Activated CD4-positive, CD25-positive, alpha-beta regulatory T cell treated with anti-CD3 and anti-CD28 coated beads, Interleukin-2, amount 50 U/mL, for 24 hours (primary cell): ENCODE data around the gene MARK1.

ENCODE experiments used
- ATAC-seq, 2 donors: fragments of 150-1000 bp; cut with Tn5 transposase; one replicate each; pipeline ENCODE4 v1.10.0; 2021; ENCODE audit warnings: mild to moderate bottlenecking in 1 of 2, moderate library complexity in 1 of 2

The MARK1 gene

DNA sequence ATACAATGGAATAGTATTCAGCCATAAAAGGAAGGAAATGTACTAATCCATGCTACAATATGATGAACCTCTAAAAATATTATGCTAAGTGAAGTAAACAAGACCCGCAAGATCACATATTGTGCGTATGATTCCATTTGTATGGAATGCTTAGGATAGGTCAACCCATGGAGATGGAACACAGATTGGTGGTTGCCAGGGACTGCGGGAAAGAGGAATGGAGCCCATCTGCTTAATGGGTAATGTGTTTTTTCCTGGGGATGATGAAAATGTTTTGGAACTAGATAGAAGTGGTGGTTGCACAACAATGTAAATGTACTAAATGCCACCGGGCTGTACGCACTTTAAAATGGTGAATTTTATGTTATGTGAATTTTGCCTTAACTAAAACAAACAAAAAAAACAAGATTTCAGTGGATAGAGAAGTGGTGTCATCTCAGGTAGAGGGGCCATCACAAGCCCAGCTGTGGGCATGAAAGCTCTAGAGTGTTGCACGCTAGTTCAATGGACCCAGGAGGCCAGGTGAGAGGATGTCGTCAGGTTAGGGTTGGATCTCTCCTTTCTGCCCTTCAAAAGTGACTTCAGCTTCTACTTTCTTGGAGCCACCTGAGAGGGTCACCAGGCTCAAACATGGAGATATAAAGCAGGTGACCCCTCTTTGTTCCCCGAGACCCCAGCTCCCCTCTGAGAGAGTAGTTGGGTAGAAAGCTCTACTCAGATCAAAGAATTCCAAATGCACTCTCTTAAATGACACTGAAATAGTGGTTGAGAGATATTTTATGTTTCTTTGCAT is 164.7 kb downstream of the MARK1 start:
- ATAC-seq: no peak

GRCh38 chr1:220694866-220695382 is 167.0 kb downstream of the MARK1 start:
- no peak for ATAC-seq

- ATAC-seq: no peak
Observed at GRCh38 chr1:220695426-220695825, 167.5 kb downstream of the MARK1 start.

DNA sequence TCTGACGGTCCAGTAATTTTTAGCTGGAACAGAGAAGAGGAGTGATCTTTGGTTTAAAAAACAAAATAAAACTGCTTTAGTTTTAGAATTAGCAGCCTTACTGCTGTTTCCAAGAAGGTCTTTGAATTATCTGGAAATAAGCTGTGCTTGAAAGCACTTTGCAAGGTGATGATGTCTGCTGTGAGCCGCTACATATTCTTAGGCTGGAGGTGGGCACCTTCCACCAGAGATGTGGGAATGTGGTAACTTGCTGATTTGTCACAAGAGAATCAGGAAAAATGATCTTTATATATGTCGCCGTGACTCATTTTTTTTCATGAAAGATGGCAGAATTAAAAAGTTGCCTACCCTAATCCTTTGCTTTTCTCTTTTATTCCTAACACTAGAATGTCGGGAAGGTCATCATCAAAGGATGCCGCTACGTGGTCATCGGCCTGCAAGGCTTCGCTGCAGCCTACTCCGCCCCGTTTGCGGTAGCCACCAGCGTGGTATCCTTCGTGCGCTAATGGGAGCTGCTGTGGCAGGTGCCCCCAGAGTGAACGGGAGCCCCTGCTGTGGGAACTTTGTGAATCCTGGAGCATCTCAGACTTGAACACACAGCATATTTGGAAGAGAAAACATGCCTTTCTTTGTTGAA is 168.4 kb downstream of the MARK1 start:
- no peak for ATAC-seq

DNA sequence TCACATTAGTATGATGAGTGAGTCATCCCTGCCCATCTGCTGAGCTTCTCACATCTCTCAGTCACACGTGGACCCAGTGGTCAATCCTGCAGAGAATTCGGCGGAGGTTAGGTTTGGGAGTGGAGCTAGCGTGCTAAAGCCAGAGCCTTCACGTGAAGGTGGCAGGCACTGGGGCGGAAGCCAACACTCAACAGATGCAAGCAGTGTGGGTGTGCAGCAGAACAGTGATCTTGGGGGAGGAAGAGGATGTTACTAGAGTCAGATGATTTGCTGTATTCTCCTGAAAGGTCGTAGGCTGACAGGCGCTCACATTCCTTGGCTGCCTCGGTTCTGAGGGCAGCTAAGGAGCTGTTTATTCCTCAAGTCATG is 168.9 kb downstream of the MARK1 start:
- no peak for ATAC-seq

DNA sequence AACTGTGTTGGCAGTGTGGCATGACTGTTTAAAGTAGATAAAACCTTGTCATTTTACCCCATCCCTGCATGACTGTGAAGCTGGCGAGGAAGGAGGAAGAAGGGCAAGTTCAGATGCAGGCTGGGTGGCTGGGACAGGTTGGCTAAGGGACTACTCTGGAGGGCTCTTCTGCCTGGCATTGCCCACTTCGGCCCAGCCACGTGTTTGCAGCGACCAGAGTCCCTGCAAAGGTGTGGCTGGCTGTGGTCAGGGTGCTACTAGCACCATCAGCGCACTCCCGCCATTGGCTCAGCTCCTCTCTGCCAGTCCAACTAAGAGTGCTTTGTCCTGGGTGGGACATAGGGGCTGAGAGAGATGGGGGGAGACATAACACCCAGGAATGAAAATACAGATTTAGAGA is 169.4 kb downstream of the MARK1 start:
- no peak for ATAC-seq

- ATAC-seq: no peak
Observed at GRCh38 chr1:220698607-220699016, 170.7 kb downstream of the MARK1 start.

DNA sequence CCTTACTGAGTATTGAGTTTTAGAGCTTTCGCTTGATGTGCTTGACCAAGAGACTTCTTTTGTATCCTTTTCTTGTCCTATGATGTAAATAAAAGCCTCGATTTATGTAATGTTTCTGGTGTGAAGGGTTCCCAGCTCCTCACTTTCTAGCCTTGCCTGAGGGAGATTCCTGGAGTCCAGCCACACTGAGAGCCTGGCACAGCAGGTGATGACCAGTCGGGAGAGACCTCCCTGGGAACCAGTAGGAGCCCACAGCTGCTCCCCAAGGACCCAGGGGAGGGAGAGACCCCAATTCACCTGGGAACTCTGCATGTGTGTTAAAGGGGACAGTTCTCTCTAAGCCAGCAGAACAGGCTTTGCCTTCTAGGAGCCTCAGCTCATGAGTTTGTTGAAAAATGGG is 171.1 kb downstream of the MARK1 start:
- ATAC-seq: no peak

- ATAC-seq: no peak
Observed at GRCh38 chr1:220700556-220701179, 172.7 kb downstream of the MARK1 start.

- ATAC-seq: no peak
Observed at GRCh38 chr1:220701974-220702373, 174.0 kb downstream of the MARK1 start.

GRCh38 chr1:220702733-220703270 is 174.9 kb downstream of the MARK1 start:
- no peak for ATAC-seq

DNA sequence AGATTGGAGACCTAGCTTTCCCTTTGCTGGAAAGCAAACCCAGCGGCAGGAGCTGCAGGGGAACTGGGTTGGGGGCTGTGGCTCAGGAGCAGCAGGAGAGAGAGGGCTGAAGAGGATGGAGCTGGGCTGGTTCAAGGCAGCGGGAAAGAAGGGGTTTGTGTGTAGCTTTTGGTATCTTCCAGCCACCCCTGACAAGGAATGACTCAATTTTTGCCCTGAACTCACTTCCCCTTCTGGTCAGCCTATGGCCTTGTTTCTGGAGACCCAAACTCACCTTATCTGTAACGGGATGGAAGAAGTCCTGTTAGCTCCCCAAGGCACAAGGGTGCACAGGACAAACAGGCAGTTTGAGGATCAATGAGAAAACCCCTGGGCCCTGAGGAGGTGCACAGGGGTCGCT is 175.4 kb downstream of the MARK1 start:
- no peak for ATAC-seq

DNA sequence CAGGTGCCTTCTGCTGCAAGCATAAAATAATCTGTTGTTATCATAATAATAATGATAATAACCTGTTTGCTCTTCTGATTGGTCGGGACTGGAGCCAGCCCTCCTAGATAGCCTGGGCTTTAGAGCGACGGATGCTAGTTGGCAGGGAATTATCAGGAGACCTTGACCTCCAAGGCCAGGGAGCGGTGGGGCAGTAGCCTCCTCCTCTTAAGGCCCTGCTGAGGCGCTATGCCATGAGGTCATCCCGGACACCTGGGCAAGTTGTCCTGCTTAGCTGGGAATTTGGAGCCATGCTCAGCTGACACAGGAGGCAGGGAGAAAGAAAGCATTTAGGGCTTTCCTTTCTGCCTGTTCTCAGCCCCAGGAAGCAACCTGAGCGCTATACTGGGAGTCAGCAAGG is 177.8 kb downstream of the MARK1 start:
- ATAC-seq: no peak

GRCh38 chr1:220706480-220706879 is 178.5 kb downstream of the MARK1 start:
- ATAC-seq: no peak

- ATAC-seq: no peak
Observed at GRCh38 chr1:220707160-220707559, 179.2 kb downstream of the MARK1 start.

GRCh38 chr1:220708244-220708643 is 180.3 kb downstream of the MARK1 start:
- no peak for ATAC-seq

- ATAC-seq: no peak
Observed at GRCh38 chr1:220708936-220709801, 181.2 kb downstream of the MARK1 start.

DNA sequence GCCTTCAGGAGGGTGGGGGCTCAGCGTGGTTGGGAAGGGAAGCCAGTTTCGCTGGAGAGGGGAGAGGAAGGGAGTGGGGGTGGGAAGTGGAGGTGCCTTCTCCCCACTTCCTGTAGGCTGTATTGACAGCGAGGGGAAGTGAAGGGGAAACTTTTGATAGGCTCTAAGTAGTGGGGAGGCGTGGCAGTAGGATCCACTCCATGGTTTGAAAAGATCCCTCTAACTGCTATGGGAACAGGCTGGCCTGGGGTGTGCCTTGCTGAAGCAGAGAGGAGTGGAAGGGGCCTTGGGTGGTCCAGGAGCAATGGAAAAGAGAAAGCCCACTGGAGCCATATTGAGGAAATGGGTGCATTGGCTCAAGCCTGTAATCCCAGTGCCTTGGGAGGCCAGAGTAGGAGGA is 182.4 kb downstream of the MARK1 start:
- no peak for ATAC-seq

- peak in 1 of 2 donors; percentile 36 for ATAC-seq
Observed at GRCh38 chr1:220711056-220711809, 183.3 kb downstream of the MARK1 start.
